ENCODE data around the gene SCN2A. TPM values are rescaled to one million over a fixed set of nuclear protein-coding genes. Genes with fewer than 3 reads are reported as not detected.

The SCN2A gene
- total and polyA plus RNA-seq, 4 donors = 0.02 to 0.31 (median 0.11) TPM

GRCh38 chr2:165277860-165278656 is 38.8 kb downstream of the SCN2A start:
- no peaks in the 10 kb centered on the region for H3K36me3 ChIP-seq (ENCODE audit: control insufficient read depth in 4 of 4, insufficient read depth in 4 of 4, low read length in 4 of 4)
- no peak overlapping the region for H3K27ac ChIP-seq (ENCODE audit: low read depth in 1 of 2, low read length in 1 of 2)
- WGBS, 2 donors = 73% methylated on average over 5 of the region's 5 CpGs
- no peak overlapping the region for H3K9ac ChIP-seq (ENCODE audit: insufficient read depth in 1 of 2, low read length in 2 of 2)
- no peak for ATAC-seq (ENCODE audit: insufficient read depth, low FRiP score)
- H3K27me3 ChIP-seq (ENCODE audit: control insufficient read depth in 3 of 3, insufficient read depth in 3 of 3, low read length in 2 of 3) = no peaks in the 10 kb centered on the region
- TF ChIP-seq CTCF (IDR thresholded peaks at IDR 0.05; ENCODE audit: control extremely low read depth, extremely low read depth) = no peak
- no peaks in the 10 kb centered on the region for H3K9me3 ChIP-seq (ENCODE audit: control insufficient read depth in 4 of 4, insufficient read depth in 3 of 4, low read length in 3 of 4)
- peaks cover 0 to 5% (median 0%) of the 10 kb centered on the region in 5 donors for H3K4me1 ChIP-seq (ENCODE audit: control insufficient read depth in 5 of 5, insufficient read depth in 5 of 5, low read length in 5 of 5)
- DNase-seq = no peak
- H3K4me3 ChIP-seq = no peak overlapping the region

GRCh38 chr2:165280356-165280755 is 41.1 kb downstream of the SCN2A start:
- DNase-seq (no peak), ATAC-seq (ENCODE audit: insufficient read depth, low FRiP score) (no peak)
- no peaks in the 10 kb centered on the region for H3K36me3 ChIP-seq (ENCODE audit: control insufficient read depth in 4 of 4, insufficient read depth in 4 of 4, low read length in 4 of 4)
- H3K4me3 ChIP-seq = no peak overlapping the region
- H3K27me3 ChIP-seq (ENCODE audit: control insufficient read depth in 3 of 3, insufficient read depth in 3 of 3, low read length in 2 of 3) = no peaks in the 10 kb centered on the region
- no peaks in the 10 kb centered on the region for H3K9me3 ChIP-seq (ENCODE audit: control insufficient read depth in 4 of 4, insufficient read depth in 3 of 4, low read length in 3 of 4)
- H3K4me1 ChIP-seq (ENCODE audit: control insufficient read depth in 5 of 5, insufficient read depth in 5 of 5, low read length in 5 of 5) = no peaks in the 10 kb centered on the region
- WGBS, 2 donors = 68 to 71% methylated on average over 4 of the region's 4 CpGs
- no peak overlapping the region for H3K27ac ChIP-seq (ENCODE audit: low read depth in 1 of 2, low read length in 1 of 2)
- TF ChIP-seq CTCF (IDR thresholded peaks at IDR 0.05; ENCODE audit: control extremely low read depth, extremely low read depth) = no peak
- no peak overlapping the region for H3K9ac ChIP-seq (ENCODE audit: insufficient read depth in 1 of 2, low read length in 2 of 2)

DNA sequence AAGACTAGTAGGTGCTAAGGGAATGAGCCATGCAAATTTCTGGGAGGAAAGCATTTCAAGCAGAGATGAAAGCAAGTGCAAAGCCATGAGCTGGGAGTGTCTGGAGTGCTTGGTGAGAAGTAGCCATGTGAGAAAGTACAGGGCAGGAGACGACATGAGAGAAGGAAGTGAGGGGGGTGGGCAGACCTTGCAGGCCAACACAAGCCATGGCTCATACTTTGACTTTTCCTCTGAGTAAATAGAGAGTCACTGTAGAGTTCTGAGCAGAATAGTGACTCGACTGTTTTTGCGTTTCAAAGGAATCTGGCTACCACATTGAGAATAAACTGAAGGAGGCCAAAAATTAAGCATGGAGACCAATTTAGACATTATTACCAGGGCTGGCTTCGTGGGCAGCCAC is 42.2 kb downstream of the SCN2A start:
- ATAC-seq (ENCODE audit: insufficient read depth, low FRiP score) = peak; percentile 31
- WGBS, 2 donors = 72 to 74% methylated on average over 4 of the region's 4 CpGs

More for the DNA sequence above, 42.2 kb downstream of the SCN2A start:
- no peak overlapping the region for H3K27ac ChIP-seq (ENCODE audit: low read depth in 1 of 2, low read length in 1 of 2)
- no peaks in the 10 kb centered on the region for H3K27me3 ChIP-seq (ENCODE audit: control insufficient read depth in 3 of 3, insufficient read depth in 3 of 3, low read length in 2 of 3)
- no peak overlapping the region for H3K9ac ChIP-seq (ENCODE audit: insufficient read depth in 1 of 2, low read length in 2 of 2)
- no peaks in the 10 kb centered on the region for H3K9me3 ChIP-seq (ENCODE audit: control insufficient read depth in 4 of 4, insufficient read depth in 3 of 4, low read length in 3 of 4)
- no peak for DNase-seq
- no peak overlapping the region for H3K4me3 ChIP-seq
- no peaks in the 10 kb centered on the region for H3K4me1 ChIP-seq (ENCODE audit: control insufficient read depth in 5 of 5, insufficient read depth in 5 of 5, low read length in 5 of 5)
- no peak for TF ChIP-seq CTCF (IDR thresholded peaks at IDR 0.05; ENCODE audit: control extremely low read depth, extremely low read depth)
- no peaks in the 10 kb centered on the region for H3K36me3 ChIP-seq (ENCODE audit: control insufficient read depth in 4 of 4, insufficient read depth in 4 of 4, low read length in 4 of 4)

Data from lung (tissue), 12 donors.